ENCODE results near the gene HOXC11. TPM values are rescaled to one million over a fixed set of nuclear protein-coding genes. Genes with fewer than 3 reads are reported as not detected.

HOXC11 gene
- total RNA-seq, 1 donor from 2014 or later = not detected

DNA sequence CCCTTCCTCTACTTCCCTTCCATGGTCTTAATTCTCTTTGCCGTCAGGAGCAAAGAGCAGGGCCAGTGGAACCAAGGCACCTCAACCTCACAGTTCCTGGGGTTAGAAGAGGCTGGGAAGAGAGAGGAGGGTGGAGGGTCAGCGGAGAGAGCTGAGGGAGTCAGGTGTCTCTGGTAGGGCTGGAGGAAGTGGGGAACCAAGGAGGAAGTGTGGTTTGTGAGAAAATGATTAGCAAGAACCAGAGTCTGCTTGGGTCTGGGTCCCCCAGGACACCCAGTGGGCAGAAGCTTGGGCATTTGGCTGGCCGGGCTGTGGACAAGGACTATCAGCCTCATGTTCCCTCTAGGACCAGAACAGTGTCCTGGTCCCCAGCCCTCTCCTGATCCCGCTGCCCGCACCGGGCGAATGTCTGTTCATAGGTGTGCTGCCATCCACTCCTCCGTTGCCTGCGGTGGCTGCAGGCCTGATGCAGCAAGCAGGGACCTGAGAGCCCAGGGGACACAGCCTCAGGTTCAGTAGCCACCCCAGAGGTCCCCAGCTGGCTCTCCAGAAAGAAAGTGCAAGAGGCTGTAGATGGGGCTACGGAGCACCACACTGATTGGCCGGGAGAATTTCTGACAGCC, 15.9 kb upstream of the HOXC11 start:
- no peak for DNase-seq (ENCODE audit: low spot score)

DNA sequence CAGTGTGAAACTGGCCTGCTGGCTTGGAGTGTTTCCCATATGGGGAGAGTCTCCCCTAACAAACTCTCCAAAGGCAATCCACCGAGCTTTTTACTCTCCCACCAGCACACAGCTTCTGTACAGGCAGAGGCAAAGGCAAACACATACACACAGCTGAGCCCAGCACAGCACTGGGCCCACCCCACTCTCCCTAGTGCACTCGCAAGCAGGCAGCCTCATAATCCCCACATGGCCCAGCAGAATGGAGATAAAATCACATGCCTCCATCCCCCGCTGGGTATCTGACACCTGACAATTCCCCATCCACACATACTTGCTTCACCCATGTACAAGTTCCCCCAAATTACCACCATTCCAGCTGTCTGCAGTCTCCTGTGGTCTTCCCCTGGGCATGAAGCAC, 14.8 kb upstream of the HOXC11 start:
- no peak for DNase-seq (ENCODE audit: low spot score)

- DNase-seq (ENCODE audit: low spot score) = no peak
Measured at GRCh38 chr12:53959314-53959713, 13.6 kb upstream of the HOXC11 start.

DNA sequence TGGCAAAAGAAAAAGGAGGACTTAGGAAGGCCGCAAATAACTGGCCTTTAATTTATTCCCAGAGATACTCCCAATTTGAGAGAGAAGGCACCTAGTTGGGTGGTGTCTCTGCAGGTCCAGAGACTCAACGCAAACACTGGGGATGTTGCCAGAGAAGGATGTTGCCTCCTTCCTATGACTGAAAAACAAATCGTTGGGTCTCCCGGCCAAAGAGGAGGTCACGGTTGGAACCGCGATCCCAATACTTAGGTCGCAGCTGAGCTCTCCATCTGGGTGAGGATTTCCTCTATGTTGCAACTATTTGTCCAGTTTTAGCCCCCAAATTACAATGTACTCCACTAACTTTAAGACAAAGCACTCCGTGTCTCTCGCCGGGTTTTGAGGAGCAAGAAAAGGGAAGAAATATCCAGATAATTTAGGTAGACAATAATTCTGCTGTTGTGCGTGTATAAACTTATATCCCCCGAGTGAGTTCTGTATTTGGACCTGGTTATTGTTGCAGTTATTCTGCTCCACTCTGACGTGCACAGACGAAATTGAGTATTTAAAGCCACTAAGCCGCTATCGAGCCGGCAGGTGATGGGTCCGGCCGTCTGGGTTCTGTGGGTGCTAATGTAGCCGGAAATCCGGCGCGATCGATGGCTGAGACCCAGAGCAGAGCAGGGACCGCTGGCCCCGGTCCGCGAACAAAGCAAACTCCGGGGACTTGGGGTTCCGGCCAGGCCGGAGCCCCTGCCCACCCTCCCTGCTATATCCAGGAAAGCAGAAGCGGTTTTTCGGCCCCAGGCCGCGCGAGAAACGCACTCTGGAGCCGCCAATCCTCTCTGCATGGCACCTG, 12.5 kb upstream of the HOXC11 start:
- no peak for DNase-seq (ENCODE audit: low spot score)

GRCh38 chr12:53961025-53961761, 11.7 kb upstream of the HOXC11 start:
- DNase-seq (ENCODE audit: low spot score) = no peak

- no peak for DNase-seq (ENCODE audit: low spot score)
Measured at GRCh38 chr12:53963005-53963404, 9.9 kb upstream of the HOXC11 start.

DNA sequence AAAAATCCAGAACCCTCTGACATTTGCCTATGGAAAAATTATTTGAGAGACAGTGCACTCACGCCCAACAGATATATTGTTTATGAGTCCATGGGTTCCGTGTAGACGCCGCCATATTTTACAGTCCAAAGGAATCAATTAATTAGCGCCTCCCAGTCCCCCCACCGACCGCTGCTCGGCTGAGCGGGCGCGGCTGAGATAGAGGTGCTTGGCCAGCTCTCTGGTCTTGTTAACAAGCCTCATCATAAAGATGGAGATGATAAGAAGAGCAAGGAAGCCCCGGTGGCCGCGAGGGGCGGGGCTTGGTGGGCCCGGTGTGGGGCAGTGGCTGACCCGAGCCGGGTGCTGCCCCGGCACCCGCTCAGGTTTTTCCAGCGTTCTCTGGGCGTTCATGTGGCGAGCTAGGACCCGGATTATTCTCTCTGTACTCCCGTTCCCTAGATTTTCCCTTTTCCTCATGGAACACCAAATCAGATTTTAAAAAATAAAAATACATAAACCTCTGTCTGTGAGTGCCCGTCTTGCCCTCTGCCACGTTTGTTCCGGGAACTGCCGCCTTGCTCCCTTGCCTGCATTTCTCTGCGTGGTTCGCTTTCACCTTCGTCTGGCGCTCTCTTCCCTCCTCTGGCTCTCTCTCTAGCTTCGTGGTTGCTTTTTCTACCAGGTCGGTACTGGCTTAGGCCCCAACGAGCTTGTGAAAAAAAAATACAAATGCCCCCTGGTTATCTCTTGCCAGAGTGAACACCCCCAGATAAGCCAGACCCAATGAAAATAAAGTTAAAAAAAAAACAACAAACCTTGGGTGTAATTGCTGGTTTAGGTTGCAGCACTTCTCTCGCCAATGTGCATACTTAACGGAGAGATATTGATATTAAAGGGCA, 9.3 kb upstream of the HOXC11 start:
- no peak for DNase-seq (ENCODE audit: low spot score)

DNA sequence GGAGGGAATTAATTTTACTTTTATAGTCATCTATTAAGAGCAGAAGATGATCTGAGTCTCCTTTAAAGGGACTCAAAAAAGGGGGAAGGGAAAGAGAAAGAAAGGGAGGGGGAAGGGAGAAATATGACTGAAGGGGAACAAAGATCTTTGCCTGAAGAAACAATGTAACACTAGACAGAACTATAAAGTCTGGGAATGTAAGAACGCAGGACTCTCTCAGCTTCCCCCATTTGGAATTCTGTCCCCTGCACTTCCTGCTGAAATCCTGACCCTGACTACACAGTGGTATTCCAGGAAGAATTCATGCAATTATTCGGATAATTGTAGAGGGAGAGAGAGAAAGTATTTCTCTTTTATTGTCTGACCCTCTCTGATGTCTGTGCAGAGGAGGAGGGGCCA, 8.6 kb upstream of the HOXC11 start:
- DNase-seq (ENCODE audit: low spot score) = no peak

DNA sequence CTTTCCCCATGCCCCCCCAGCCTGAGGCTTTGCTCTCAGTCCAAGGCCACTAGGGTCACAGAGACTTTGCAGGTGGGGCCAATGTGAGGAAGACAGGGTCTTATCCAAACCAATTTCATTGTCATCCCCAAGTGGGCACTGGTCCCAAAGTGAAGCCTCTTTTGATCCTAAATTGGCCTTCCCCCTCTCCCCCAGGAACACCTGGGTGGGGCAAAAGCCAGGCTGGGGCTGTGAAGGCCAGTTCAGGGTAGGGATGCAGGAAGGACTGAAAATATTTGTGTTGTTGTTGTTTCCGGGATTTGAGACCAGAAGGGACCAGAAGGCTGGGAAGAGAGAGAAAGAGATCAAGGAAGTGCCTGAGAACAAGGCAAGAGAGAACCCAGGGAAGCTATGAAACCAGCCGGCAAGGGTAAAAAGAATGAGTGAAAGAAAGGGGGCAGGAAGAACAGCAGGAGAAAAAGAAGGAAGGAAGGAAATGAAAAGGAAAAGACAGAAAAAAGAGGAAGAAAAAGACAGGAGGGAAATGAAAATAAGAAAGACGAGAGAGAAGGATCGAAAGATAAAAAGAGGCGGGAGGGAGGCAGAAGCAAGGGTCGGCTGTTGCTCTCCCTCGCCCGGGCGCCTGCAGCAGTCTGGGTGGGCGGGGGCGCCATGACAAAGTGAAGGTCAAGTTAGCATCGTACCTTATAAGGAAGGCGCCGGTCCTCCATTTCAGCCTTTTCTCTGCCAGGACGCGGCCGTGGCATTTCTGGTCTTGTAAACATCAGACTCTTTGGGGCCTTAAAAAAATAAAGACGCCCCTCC, 7.4 kb upstream of the HOXC11 start:
- DNase-seq (ENCODE audit: low spot score) = no peak

- no peak for DNase-seq (ENCODE audit: low spot score)
Measured at GRCh38 chr12:53966085-53966384, 6.9 kb upstream of the HOXC11 start.

- no peak for DNase-seq (ENCODE audit: low spot score)
Measured at GRCh38 chr12:53966385-53967133, 6.4 kb upstream of the HOXC11 start.

GRCh38 chr12:53967421-53967925, 5.5 kb upstream of the HOXC11 start:
- DNase-seq (ENCODE audit: low spot score) = no peak

- no peak for DNase-seq (ENCODE audit: low spot score)
Measured at GRCh38 chr12:53968214-53969127, 4.5 kb upstream of the HOXC11 start.

- no peak for DNase-seq (ENCODE audit: low spot score)
Measured at GRCh38 chr12:53969588-53970259, 3.2 kb upstream of the HOXC11 start.

DNA sequence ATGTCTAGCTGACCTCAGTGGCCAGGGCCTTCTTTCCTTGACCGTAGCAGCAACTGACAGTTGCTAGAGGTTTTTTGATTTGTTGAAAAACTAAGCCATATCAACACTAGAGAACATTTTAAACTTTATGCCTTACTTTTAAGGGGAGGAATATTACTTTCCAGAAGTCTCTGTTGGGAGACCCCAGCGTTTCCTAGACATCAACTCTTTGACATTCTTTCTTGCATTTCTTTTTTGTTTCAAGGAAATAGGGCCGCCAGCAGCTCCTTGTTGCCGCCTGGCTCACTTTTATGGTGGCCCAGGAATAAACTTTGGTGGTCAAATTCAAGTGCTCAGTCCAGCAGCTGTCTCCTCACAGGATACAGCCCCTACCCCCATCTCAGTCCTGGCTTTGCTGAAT, 2.5 kb upstream of the HOXC11 start:
- DNase-seq (ENCODE audit: low spot score) = no peak

GRCh38 chr12:53971129-53971528, 1.8 kb upstream of the HOXC11 start:
- DNase-seq (ENCODE audit: low spot score) = no peak

- DNase-seq (ENCODE audit: low spot score) = no peak
Measured at GRCh38 chr12:53971686-53972085, 1.2 kb upstream of the HOXC11 start.

DNA sequence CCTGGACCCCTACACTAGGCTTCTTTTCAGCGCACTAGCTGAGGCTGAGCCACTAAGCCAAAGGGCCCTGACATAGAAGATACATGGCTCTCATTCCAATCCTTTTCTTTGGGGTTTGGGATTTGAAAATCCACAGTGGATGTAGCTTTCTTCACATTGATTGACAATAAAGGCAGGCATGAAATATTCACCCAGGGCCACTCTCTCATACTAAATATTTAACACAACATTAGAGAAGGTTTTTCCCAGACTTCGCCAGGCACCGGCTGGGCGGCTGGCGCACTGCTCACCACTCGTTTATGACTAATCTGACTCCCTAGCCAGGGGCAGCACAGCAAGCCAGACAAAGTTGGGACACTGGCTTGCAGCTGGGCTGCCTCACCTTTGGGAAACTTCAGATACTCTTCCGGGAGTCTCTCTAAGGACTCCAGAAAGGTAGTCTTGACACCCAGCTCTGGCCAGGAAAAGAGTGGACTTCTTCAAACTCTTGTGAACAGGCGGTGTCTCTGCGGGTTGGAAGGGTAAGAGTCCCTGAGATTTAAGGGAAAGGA, 699 bp upstream of the HOXC11 start:
- DNase-seq (ENCODE audit: low spot score) = no peak

Data from mucosa of gallbladder (tissue), 1 donor.